ENCODE results near the gene SLC25A28.

Gene SLC25A28

DNA sequence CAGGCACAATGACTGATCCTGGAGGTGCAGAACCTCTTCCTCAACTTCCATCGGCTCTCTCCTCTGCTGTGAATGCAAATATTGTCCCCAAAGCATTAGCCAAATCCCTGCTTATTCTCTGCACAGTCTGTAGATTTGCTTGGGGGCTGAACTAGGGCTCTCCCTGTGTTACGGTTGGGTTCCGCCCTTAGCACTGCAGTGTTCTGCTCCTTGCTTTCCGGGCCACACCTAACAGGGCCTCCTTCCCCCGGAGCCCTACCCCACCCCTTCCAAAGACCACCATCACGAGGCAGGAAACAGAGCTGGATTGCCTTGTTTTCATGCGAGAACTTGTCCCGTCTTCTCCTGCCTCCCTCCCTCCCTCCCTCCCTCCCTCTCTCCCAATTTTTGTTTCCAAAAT, 36.6 kb downstream of the SLC25A28 start:
- no peak for DNase-seq

DNA sequence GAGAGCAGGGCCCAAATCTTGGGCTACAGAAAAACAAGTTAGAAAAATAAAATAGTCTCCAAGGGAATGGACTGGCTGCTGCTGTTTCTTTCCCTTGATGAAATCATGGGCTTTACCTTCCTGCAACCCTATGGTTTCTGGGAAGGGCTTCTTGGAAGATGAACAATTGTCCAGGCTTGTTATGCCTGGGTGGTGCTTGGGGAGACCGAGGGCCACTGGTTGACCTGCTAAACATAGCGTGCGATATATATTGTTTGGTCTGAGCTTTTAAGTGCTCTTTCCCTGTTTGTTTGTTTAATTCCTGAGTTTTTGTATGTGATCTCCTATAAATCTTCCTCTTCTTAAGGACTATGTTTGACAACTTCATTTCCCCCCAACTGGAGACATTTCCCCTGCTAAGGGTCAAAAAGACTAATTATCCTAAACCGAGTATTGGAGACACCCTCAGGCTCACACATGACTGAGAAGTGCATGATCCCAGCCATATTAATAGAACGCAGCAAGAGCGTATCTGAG, 37.9 kb downstream of the SLC25A28 start:
- DNase-seq: no peak

DNA sequence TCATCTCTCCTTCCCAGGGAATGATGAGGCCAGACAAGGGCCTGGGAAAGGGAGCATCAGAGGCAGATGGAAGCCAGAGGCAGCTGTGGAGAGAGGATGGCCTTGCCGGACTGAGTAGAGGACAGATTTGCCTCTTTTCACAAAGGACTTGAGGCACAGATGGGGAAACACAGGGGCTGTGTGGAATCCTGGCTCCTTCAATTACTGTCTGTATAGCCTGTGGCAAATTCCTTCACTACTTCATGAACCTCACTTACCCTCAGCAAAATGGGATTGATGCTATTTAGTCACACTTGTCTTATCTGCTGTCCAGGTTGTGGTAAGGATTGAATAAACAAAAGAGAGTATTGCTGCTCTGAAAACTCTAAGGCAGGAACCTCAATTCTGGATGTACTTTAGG, 40.3 kb downstream of the SLC25A28 start:
- DNase-seq: no peak

DNA sequence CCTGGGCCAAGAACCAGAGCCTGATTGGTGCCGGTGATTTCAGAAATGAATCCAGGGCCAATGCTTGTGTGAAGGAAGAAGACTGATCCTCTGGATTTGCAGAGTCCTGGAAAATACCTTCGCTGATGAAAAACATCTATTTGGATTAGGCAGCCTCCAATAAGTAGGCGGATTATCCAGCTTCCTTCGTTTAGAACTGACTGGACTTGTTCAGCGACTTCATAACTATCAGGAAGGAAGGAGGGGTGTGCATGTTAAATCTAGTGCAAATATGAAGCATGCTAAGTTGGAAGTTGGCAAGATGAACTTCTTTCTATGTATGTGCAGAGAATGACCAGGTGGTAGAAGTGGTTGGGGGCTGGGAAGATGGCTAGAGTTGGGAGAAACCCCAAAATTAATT, 46.4 kb downstream of the SLC25A28 start:
- DNase-seq: no peak

DNA sequence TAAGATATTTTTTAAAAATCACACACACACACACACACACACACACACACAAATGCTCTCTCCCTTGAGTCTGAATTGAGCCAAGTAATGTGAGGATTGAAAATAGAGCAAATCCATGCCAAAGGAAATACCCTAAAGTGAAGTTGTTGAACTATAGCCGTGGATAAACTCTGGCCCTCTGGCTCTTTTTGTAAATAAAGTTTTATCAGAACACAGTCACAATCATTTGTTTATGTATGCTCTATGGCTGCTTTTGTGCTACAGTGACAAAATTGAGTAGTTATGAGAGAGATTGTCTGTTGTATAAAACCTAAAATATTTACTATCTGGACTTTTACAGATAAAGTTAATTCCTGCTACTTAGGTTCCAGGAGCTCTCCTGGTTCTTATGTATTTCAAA, 48.4 kb downstream of the SLC25A28 start:
- no peak for DNase-seq

DNA sequence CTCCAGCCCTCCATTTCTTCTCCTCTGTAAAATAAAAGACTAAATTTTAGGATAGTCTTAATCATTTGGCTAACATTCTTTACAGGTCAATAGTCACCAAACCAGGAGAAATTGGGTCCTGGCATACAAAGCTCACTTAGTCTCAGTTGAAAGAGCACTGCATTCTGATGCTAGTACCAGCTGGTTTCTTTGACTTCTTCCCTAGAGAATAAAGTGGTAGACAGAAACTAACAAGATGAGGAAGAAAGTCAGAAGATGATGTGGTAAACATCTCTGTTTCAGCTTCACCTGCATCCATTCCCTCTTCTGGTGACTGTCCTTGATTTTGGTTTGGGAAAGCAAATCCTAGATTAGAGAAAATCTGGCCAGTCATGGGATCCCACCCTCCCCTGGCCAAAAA, 50.3 kb downstream of the SLC25A28 start:
- no peak for DNase-seq

DNA sequence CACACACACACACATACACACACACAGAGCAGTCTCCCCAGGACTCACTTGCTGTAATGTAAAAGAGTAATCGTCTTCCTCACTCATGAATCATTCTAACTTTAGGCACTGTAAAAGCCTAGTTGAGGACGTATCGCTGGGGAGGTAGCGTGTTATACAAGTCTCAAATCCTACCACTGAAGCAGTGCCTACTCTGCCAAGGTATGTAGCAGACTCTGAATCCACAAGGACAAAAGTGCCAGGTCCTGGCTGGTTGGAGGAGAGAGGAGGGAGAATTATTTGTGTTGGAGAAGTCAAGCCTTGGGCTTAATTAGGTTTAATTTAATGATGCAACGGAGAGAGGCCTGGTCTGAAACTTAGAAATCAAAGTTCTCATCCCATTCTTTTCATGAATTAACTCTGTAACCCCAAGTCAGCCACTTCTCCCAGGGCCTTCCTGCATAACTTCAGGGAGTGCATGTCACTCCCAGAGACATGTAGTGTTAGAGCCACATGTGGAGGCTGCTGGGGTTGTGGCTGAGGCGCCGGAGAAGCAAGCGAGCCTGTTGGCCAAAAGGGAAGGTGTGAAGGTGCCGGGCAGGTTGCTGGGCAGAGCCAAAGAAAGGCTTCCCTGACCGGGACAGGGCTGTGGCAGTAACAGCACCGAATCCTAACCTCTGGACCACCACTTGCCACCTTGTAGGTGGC, 50.8 kb downstream of the SLC25A28 start:
- DNase-seq: no peak

DNA sequence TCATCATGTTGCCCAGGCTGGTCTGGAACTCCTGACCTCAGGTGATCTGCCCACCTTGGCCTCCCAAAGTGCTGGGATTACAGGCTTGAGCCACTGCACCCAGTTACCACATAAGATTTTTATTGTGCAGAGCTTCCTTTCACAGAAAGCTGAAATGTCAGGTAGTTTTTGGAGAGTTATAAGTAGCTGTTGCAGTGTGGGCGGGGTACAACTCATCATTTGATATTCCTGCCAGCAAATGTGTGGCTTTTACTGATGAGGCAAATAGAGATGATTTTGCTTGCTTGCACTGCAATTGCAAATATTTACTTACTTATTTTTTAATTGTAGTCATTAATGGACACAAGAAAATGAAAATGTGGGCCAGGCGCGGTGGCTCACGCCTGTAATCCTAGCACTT, 55.1 kb downstream of the SLC25A28 start:
- DNase-seq: no peak

DNA sequence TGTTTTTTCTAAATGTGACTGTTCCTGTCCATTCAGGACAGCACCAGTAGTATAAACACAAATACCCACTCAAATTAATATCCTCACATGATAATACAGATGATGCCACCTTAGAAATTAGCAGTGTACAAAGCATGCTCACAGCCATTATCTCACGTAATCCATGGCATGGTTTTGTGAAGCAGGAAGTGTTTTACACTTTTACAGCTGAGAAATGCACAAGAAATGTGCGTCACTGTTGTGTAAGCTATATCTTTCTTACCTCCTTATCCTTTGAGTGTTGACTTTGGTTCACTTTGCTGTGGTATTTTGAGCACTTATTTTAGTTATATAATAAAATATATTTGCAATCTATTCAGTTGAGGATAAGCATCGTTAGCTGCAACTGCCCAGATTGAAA, 55.9 kb downstream of the SLC25A28 start:
- DNase-seq: no peak

DNA sequence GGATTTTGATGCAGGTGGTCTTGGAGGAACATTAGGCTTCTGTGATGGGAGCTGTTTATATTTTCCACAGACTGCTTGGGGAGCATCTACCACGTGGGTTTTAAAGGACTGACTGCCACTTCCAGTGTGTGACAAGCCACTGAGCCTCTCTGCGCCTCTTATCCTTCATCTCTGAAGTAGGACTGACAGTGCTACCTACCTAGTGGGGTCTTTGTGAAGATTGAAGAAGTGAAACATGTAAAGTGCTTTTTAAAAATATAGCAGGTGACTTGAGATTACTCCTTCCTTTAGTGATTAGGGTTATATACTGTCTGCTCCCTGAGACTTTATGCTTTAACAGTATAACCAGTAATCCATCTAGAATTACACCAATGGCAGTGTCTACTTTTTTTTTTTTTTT, 57.6 kb downstream of the SLC25A28 start:
- DNase-seq: no peak
